Measurements from ENCODE around the gene CCDC178. TPM values are rescaled to one million over a fixed set of nuclear protein-coding genes. Genes with fewer than 3 reads are reported as not detected.
"Not testable (repeated sequence)": the region's sequence is repeated elsewhere in the genome, so short reads cannot be mapped to it uniquely, and the experiment has no call there.

CCDC178 gene
- polyA plus RNA-seq, 10 donors, result 0.43 to 1.6 (median 0.74) TPM

DNA sequence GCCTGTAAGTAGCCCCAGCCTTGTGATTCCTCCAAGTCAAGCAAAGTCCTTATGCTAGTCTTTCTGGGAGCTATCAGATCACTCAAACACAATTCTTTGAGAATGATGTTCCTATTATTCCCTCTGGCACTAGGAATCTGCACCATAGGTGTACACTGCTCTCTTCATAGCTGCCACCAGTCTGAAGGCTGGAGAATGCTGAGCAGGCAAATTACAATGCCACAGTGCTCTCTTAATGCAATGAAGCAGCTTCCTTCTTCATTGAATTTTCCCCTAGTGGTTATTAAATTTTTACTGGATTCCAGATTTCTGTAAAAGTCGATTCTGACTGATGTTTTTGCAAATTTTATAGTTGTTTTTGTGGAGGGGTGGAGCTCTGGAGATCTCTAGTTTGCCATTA lies 84.8 kb downstream of the CCDC178 start:
- DNase-seq, result no peak

DNA sequence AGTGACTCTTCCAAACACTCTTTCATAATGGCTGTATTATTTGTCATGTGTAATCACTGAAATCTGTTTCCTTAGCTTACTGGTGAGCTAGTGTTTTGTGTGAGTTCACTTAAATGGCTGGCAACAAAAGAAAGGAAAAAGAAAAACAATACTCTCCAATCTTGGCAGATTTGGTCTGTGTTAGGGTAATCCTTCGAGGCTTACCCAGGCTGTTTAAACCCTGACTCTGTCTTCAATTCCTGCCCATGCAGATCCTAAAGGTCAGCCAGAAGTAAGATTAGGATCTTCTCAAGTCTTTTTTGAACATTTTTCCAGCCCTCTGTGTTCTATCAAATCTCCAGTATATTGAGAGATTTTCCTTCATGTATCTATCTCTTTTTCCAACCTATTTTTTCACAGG lies 85.3 kb downstream of the CCDC178 start:
- no peak for DNase-seq

DNA sequence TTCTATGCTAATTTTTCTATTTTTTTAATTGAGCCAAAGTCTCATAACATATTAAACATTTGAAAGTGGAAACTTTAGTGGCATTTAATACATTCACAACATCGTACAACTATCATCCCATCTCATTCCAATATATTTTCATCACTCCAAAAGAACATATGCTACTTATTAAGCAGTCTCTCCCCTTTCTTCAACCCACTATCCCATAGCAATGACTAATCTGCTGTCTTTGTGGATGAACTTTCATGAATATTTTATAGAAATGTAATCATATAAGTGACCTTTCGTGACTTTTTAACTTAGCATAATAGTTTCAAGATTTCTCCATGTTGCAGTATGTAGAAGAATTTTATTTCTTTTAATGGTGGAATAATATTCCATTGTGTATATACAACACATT lies 90.3 kb downstream of the CCDC178 start:
- DNase-seq, result peak in 2 of 3 donors; percentile 7 to 27

DNA sequence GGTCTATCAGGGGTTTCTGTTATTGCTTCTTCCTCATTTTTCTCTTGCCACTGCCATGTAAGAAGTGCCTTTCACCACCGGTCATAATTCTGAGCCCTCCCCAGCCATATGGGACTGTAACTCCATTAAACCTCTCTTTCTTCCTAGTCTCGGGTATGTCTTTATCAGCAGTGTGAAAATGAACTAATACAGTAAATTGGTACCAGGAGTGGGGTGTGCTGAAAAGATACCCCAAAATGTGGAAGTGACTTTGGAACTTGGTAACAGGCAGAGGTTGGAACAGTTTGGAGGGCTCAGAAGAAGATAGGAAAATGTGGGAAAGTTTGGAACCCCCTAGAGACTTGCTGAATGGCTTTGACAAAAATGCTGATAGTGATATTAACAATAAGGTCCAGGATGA lies 100.8 kb downstream of the CCDC178 start:
- DNase-seq, result not testable (repeated sequence)

DNA sequence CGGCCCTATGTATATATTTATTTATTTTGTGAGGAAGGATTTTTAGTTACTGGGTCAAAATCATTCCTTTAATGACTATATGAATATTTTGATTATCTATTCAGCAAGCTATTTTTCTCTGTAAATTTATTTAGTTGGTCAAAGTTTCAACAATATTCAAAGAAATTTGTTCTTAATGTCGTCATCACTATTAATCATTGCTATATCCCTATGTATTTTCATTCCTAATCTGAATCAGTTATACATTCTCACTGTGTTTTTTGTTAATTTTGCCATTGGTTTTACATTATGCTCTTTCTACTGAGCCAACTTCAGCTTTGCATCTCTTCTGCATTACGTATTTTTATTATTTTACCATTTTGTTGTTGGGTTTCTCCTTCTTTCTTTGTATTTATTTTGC lies 105.7 kb downstream of the CCDC178 start:
- no peak for DNase-seq

DNA sequence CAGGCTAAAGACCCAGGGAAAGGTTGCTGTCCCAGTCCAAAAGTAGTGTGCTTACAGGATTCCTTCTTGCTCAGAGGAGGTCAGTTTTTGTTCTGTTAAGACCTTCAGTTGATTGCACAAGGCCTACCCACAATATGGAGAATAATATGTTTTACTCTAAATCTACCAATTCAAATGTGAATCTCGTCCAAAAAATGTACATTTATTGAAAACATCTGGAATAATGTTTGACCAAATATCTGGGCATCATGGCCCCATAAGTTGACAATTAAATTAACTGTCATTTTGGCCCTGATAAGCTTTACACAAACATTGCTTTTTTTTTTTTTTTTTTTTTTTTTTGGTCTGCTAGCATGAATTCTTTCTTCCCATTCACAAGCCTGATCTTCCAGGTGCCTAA lies 109.8 kb downstream of the CCDC178 start:
- DNase-seq, result no peak

DNA sequence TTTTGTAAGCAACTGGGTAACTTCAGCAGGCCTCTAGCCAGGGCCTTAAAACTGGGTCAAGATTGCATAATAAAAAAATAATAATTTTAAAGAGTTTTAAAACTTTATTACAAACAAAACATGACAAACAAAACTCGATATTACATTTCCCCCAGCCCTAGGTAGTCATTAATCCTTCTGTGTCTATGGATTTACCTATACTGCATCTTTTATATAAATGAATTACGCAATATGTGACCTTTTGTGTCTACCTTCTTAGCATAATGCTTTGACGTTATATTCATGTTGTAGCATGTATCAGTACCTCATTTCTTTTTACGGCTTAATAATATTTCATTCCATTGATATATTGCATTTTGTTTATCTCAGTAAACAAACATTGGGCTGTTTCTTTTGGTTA lies 113.5 kb downstream of the CCDC178 start:
- DNase-seq, result no peak

DNA sequence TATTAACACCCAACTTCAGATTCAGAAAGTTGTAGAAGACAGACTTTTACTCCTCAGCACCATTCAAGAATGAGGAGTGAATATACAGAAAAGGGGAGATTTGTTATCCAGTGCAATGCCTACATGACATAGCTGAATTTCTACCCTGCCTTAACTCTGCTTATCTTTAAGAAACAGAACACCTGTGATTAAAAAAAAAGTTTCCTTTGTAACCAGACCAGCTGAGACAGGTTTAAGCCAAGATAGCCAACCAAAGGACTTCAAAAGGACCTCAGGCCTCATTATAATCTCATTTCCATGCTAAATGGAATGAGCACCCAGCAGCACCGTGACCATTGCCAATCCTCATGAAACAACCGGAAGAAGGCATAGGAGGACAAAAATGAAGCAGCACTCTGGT lies 122.9 kb downstream of the CCDC178 start:
- DNase-seq, result no peak

DNA sequence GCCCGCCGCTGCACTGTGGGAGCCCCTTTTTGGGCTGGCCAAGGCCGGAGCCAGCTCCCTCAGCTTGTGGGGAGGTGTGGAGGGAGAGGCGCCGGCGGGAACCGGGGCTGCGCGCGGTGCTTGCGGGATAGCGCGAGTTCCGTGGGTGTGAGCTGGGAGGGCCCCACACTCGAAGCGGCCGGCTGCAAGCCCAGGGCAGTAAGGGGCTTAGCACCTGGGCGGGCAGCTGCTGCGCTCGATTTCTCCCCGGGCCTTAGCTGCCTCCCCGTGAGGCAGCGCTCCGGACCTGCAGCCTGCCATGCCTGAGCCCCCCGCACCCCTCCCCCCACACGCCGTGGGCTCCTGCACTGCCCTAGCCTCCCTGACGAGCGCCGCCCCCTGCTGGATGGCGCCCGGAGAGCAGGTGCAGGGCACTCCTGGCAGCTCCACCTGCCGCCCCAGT lies 124.4 kb downstream of the CCDC178 start:
- DNase-seq, result no peak

DNA sequence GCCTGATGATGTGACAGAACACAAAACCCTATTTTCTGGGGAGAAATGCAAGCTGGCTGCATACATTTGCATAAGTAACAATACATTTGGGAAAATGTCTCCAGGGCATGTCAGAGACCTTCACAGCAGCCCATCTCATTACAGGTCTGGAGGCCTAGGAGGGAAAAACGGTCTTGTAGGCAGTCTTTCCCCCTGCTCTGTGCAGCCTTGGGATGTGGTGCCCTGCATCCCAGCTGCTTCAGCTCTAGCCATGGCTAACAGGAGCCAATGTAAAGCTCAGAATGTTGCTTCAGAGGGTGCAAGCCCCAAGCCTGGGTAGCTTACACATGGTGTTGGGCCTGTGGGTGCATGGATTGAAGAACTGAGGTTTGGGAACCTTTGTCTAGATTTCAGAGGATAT lies 133.0 kb downstream of the CCDC178 start:
- no peak for DNase-seq

DNA sequence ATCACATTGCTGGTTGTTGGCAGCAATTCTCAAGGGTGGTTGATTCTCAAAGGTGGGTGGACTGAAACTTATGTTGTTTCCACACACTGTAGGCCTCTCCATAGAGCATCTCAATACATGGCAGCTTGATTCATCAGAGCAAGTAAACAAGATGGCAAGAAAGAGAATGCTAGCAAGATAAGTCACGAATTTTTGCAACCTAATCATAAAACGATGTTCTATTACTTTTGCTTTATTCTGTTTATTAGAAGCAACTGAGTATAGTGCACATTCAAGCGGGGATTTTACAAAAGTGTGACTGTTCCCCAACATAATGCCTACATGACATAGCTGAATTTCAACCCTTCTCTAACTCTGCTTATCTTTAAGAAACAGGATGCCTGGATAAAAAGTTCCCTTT lies 136.2 kb downstream of the CCDC178 start:
- DNase-seq, result no peak

DNA sequence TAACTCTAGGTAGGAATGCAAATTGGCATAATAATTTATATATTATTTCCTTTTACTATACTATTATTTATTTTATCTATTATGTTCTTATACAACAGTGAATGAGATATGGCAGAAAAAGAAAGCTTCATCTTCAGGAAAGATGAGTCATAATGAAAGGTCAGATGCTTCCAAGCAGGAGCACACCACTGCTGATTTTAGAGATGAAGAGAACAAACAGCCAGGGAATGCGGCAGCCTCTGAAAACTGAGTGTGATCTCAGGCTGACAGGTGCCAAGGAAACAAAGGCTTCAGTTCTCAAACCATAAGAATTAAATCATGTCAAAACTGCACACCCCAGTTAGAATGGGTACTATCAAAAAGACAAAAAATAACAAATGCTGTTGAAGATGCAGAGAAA lies 149.0 kb downstream of the CCDC178 start:
- no peak for DNase-seq

DNA sequence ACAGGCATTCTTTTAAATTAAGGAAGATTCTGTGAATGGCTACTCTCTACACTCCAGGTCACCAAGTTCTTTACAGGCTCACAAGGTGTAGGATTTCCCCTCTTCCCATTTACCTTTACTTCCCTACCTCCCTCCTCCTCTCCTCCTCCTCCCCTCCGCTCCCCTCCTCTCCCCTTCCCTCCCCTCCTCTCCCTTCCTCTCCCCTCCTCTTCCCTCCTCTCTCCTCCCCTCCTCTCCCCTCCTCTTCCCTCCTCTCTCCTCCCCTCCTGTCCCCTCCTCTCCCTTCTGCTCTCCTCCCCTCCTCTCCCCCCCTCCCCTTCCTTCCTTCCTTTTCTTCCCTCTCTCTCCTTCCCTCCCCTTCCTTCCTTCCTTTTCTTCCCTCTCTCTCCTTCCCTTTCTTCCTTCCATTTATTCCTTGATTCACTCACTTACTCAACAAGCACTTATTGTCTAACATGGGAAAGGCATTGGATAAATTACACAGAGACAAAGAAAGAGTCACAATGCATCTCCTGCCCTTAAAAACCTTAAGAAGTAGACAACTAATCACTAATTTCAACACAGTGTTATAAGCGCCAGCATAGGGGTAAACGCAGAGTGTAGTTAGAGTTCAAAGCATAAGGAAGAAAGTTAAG lies 152.3 kb downstream of the CCDC178 start:
- no peak for DNase-seq

DNA sequence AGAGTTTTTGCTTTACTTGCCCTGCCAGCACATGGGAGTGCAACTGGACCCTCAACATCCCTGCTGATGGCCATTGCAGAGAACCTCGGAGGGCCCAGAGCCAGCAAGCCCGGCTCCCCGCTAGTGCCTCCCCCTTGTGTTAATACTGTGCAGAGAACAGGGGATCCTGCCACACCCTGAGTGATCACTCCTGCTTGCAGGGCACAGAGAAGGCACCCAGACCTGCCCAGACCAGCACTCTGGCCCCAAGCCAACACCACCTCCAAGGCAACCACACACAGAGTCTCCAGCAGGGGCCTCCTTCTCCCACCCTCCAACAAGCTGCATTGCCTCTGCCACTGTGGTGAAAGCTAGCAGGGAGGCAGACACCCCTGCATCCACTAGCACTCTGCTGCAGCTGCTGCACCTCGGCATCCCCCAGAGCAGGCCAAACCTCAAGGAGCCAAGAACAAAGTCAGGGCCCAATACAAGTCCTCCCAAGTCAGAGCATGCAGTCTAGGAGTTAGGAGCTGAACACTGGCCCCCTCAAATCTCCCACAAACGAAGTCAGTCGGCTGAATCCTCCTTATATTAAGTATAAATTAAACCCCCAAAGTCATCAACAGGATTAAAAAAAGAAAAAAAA lies 157.7 kb downstream of the CCDC178 start:
- no peak for DNase-seq

DNA sequence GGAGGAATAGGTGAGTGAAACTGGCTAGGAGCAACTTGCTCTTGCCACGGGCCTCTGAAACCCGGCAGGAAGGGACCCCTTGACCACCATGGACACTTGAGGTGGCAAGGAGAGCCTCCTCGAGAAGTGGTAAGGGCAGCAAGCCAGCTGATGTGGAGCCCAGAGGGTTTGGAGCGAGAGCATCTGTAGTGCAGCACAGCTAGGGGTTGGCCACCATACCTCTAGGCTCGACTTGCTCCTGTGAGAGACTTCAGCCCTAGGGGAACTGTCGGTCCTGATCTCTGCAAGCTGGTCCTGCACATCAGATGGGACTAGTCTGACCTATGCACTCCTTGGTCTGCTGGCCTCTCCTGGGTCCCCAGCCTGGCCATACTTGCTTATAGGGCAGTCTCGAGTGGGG lies 158.4 kb downstream of the CCDC178 start:
- DNase-seq, result no peak

DNA sequence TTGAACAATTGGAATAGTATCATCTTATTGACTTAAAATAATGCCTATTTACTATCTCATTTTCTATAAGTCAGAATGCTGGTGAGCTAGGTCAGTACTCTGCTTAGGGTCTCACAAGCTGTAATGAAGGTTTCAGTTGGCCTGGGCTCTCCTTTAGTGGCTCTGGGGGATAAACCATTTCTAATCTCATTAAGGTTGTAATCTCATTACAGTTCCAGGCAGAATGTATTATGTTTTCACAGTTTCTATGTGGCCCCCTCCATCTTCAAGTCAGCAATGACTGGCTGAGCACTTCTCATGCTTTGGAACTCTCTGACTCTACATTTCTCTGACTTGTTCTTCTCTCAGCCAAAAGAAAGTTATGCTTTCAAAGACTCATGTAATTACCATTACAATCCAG lies 163.1 kb downstream of the CCDC178 start:
- DNase-seq, result no peak

DNA sequence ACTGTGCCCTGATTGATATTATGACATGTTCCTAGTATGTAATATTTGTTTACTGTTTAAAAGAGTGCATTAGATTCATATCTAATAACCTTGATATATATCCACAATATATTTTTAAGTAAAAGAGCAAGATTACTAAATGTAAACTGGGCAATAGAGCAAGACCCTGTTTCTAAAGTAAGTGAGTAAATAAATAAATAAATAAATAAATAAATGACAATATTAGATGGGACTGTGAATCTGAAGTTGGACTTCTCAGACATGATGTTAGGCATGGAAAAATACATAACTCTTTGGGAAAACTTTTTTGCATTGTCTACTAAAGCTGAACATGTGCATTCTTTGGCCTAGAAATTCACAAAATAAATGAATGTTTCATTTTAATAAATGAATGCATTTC lies 164.7 kb downstream of the CCDC178 start:
- DNase-seq, result no peak

DNA sequence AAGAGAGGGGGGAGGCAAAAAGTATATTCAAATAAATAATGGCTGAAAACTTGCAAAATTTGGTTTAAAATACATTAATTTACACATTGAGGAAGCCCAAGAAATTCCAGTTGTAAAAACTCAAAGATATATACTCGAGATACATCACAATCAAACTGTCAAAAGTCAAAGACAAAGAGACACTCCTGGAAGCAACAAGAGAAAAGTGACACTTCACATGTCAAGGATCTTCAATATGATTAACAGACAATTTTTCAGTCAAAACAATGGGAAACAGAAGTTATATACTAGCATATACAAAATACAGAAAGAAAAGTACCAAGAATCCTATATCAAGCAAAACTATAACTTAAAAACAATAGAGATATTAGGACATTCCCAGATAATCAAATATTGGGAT lies 170.2 kb downstream of the CCDC178 start:
- no peak for DNase-seq

DNA sequence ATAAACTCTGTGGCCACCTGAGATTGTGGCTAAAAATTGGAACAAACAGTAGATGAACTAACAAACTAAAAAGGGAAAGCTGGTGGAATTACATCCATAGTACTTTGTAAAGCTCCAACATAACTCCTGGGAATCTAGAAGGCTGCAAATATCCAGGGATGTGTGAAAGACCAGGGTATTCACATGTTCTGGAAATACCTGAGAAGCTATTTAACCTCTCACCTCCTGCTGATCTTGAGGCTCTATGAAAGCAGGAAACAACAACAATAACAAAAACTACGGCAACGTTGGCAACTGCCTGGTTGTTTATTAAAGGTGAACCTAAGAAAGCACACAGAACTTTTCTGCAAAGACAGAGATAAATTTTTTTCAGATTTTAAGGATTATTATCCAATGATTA lies 171.3 kb downstream of the CCDC178 start:
- DNase-seq, result no peak

DNA sequence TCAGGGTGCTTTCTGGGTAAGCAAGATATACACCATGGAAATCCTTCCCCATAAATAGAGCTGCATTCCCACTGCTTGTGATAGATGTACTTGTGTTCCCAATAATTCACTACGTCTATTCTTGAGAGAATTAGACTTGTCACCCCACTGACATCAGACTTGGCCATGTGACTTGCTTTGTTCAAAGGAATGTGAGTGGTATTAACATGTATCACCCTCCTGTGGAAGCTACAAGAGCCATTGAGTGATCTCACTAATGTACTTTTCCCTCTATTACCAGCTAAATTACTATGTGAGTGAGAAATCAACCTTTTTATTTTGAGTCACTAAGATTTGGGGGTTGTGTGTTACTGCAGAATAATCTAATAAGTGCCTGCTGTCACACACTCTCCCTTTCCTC lies 176.0 kb downstream of the CCDC178 start:
- DNase-seq, result no peak

DNA sequence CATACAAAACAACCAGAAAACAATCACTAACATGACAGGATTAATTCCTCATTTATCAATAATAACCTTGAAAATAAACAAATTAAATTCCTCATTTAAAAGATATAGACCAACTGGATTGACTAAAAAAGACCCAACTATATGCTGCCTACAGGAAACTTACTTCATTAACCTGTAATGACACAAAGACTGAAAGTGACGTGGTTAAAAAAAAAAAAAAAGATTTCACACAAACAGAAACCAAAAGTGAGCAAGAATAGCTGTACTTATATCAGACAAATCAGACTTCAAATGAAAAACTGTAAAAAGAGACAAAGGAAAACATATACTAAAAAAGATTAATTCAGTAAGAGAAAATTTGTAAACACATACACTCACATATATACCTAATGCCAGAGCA lies 201.2 kb downstream of the CCDC178 start:
- no peak for DNase-seq

DNA sequence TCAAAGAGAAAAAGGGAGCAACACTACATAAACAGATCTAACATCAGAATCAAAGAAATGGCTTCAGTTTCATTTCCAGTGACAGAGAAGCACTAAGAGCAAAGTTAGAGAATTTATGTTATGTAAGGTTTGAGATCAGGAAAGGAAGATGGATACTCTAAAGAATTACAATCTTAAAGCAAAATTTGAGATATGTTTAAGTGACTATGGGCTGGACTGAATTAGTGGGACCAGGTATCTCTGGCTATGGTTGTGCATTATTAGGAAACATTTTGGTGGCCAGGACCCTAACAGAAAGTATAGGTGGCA lies 208.2 kb downstream of the CCDC178 start:
- DNase-seq, result no peak

DNA sequence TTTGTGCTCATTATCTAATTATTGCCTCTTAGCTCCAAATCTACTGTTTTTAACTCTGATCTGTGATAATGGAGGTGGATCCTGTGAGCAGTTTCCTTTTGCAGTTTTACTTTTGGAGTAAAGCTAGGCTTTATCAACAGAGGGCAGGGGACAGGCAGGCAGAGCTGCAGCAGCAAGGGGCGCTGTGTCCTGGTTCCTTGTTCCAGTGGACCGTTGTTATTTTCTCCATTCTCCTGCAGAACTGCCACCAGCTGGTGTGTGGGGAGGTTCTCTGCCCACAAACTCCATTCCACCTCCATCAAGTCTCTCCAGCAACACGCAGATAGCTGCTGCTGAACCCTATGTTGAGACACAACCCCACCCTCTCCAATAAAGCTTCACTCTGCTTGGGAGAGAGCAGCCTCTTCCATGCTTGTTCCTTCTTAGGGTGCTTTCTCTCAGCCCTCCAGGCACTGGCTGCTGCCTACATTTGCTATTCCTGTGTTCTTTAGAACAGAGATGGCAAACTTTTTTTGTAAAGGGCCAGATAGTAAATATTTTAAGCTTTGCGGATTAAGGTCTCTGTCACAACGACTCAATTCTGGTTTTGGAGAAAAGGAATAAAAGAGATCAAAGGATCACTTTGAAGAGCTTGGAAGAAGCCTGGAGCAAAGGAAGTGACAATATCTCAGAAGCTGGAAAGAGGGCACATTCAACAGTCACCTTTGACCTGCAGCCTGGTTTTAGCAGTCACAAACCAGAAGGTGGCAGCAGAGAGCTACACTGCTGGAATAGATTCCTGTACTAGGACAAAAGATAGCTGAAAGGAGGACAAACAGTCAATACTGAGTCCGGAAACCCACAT lies 208.8 kb downstream of the CCDC178 start:
- DNase-seq, result peak; percentile 68 to 81 (median 77)
